ENCODE data around the gene FURIN. TPM values are rescaled to one million over a fixed set of nuclear protein-coding genes. Genes with fewer than 3 reads are reported as not detected.
A peak's percentile ranks its signal among the peaks of the same experiment; 100 is the strongest.

FURIN gene
- total and polyA plus RNA-seq, 2 of the 4 experiments (the other 2 are of a cell fraction), result 34.8 to 54.3 TPM

- no peak overlapping the region for H3K56ac ChIP-seq (ENCODE audit: extremely low read depth, insufficient read depth, low read length)
- no peak overlapping the region for H3K18ac ChIP-seq (ENCODE audit: low read depth, low read length)
- ChIA-PET CTCF (no interaction called here), POLR2A (ENCODE audit: unreplicated experiment) (interaction anchor here (0.6 kb wide), 1 partner anchor 474 kb away, joined by 3 read pairs; no protein-coding TSS in a partner anchor)
- H2BK20ac ChIP-seq (ENCODE audit: low read depth, low read length), result no peak overlapping the region
- H4K91ac ChIP-seq (ENCODE audit: insufficient read depth, low read depth, low read length), result no peak overlapping the region
- in situ Hi-C loops (cut with MboI; ENCODE audit: low sequenced_read_pairs), result no loop called here
- H3K4me2 ChIP-seq (ENCODE audit: low read depth, low read length), result no peak overlapping the region
- H3K79me1 ChIP-seq (ENCODE audit: low read depth in 1 of 2, low read length in 2 of 2), result no peaks in the 10 kb centered on the region
- no peaks in the 10 kb centered on the region for H3K27me3 ChIP-seq (ENCODE audit: control insufficient read depth, insufficient read depth, low read length)
- no peak overlapping the region for H2BK15ac ChIP-seq (ENCODE audit: low read depth, low read length)
- dilution Hi-C loops (cut with HindIII; ENCODE audit: low sequenced_read_pairs, unreplicated experiment), result no loop called here
- BruUV-seq (replicated peaks), result no TSS peak
- H3K23ac ChIP-seq (ENCODE audit: low read depth, low read length), result no peak overlapping the region
- TF ChIP-seq MAZ (IDR thresholded peaks at IDR 0.05; ENCODE audit: borderline replicate concordance, low read depth, low read length) (no peak), CTCF (conservative IDR thresholded peaks at IDR 0.05; ENCODE audit: low read depth, low read length) (no peak), RFX5 (IDR thresholded peaks at IDR 0.05; ENCODE audit: low read depth, low read length) (no peak), BHLHE40 (IDR thresholded peaks at IDR 0.05; ENCODE audit: low read depth, low read length) (no peak), CHD1 (IDR thresholded peaks at IDR 0.05; ENCODE audit: low read depth, low read length) (no peak), MAFK (IDR thresholded peaks at IDR 0.05; ENCODE audit: low read depth, low read length) (no peak), USF2 (IDR thresholded peaks at IDR 0.05; ENCODE audit: low read depth, low read length) (no peak), MXI1 (IDR thresholded peaks at IDR 0.05; ENCODE audit: borderline replicate concordance, low read depth, low read length) (no peak), SMC3 (IDR thresholded peaks at IDR 0.05; ENCODE audit: low read depth, low read length) (no peak)
- no peak overlapping the region for H3K14ac ChIP-seq (replicated peaks; ENCODE audit: low read depth, low read length)
- intact Hi-C loops (cut with micrococcal nuclease), result no loop called here
- H3K4me1 ChIP-seq (ENCODE audit: control insufficient read depth, insufficient read depth, low read length), result peaks cover 10% of the 10 kb centered on the region; the same call in 1 of the 2 replicates
- peak overlapping the region; percentile 42 for H2AK9ac ChIP-seq (replicated peaks; ENCODE audit: low read depth, low read length, poor library complexity)
- H3K27ac ChIP-seq (ENCODE audit: insufficient read depth, low read length), result no peak overlapping the region
- H3K9ac ChIP-seq (ENCODE audit: low read depth, low read length), result no peak overlapping the region
- no peak overlapping the region for H2BK120ac ChIP-seq (ENCODE audit: low read depth, low read length)
- peaks cover 3% of the 10 kb centered on the region; the same call in 1 of the 2 replicates for H3K9me1 ChIP-seq (ENCODE audit: insufficient read depth, low read length)
- H2AK5ac ChIP-seq (ENCODE audit: low read depth, low read length), result no peak overlapping the region
- no peaks in the 10 kb centered on the region for H3K9me3 ChIP-seq (ENCODE audit: control insufficient read depth, insufficient read depth, low read length)
- no peak for ATAC-seq (ENCODE audit: low read depth)
- no peak overlapping the region for H2BK5ac ChIP-seq (ENCODE audit: low read depth, low read length, poor library complexity, severe bottlenecking)
- no peak for DNase-seq
- peaks cover 48% of the 10 kb centered on the region for H3K36me3 ChIP-seq (ENCODE audit: control insufficient read depth, insufficient read depth, low read length)
- H3K4ac ChIP-seq (ENCODE audit: low read depth, low read length), result no peak overlapping the region
- no peaks in the 10 kb centered on the region for H4K20me1 ChIP-seq (ENCODE audit: insufficient read depth, low read length)
- H4K5ac ChIP-seq (ENCODE audit: low read depth, low read length), result no peak overlapping the region
- H3K4me3 ChIP-seq (ENCODE audit: insufficient read depth, low read depth, low read length), result no peak overlapping the region
- H4K8ac ChIP-seq (ENCODE audit: low read depth in 2 of 2, low read length in 2 of 2), result no peak overlapping the region
- WGBS, 2 experiments (ENCODE audit: extremely low coverage in 2 of 2, insufficient read length in 1 of 2), result 92% methylated on average over 10 of the region's 22 CpGs; no CpG with 5 or more reads in 1 of the 2 experiments
- no peak overlapping the region for H2AFZ ChIP-seq (replicated peaks; ENCODE audit: low read length, poor library complexity)
Observed at GRCh38 chr15:90914305-90915080, 46.1 kb downstream of the FURIN start.

All from IMR-90 (cell line).